Kidney (tissue), 14 donors: ENCODE data around the gene CDK5RAP1. TPM values are rescaled to one million over a fixed set of nuclear protein-coding genes. Genes with fewer than 3 reads are reported as not detected.

ENCODE experiments used
- DNase-seq, 5 donors: peaks; one replicate each; pipeline ENCODE4 v3.0.0-alpha.2; 2013 to 2020
- FAIRE-seq: peaks from 2 replicates; lab custom pipeline; 2012; peaks lifted over from hg19 to GRCh38; lab: Jason Lieb, UNC
- H3K27ac ChIP-seq, 2 donors: one replicate each; pipeline ENCODE4 v1.7.0; 2013; ENCODE audit warnings: low read depth in 2 of 2, low read length in 2 of 2, inconsistent platforms in 1 of 2
- H3K27me3 ChIP-seq: one replicate; pipeline ENCODE4 v1.7.1; 2013; ENCODE audit warnings: low read length, inconsistent platforms; ENCODE audit not compliant: control insufficient read depth, insufficient read depth
- H3K36me3 ChIP-seq, 3 donors: one replicate each; pipeline versions ENCODE4 v1.7.0 to v1.7.1; 2013; ENCODE audit warnings: low read length in 3 of 3, control low read depth in 1 of 3, inconsistent platforms in 1 of 3; ENCODE audit not compliant: insufficient read depth in 3 of 3, control insufficient read depth in 2 of 3
- H3K4me1 ChIP-seq, 3 donors: one replicate each; pipeline versions ENCODE4 v1.7.0 to v1.7.1; 2013; ENCODE audit warnings: low read length in 3 of 3, inconsistent platforms in 1 of 3, low read depth in 1 of 3; ENCODE audit not compliant: control insufficient read depth in 2 of 3, insufficient read depth in 2 of 3
- H3K4me3 ChIP-seq, 3 donors: one replicate each; pipeline versions ENCODE4 v1.7.0 to v1.8.1; 2013; ENCODE audit warnings: low read length in 3 of 3, control low read depth in 1 of 3, inconsistent platforms in 1 of 3
- H3K9ac ChIP-seq, 3 donors: one replicate each; pipeline versions ENCODE4 v1.7.0 to v1.7.1; 2013; ENCODE audit warnings: low read length in 3 of 3, control low read depth in 1 of 3, inconsistent platforms in 1 of 3
- H3K9me3 ChIP-seq, 3 donors: one replicate each; pipeline versions ENCODE4 v1.7.0 to v1.7.1; 2013; ENCODE audit warnings: low read length in 3 of 3, control low read depth in 1 of 3, inconsistent platforms in 1 of 3; ENCODE audit not compliant: control insufficient read depth in 2 of 3, insufficient read depth in 1 of 3
- intact Hi-C: fragments of 100-400 bp; cut with DNase I; formaldehyde crosslinking; loops from one replicate; pipeline ENCODE4 v1.11.1; 2022
- polyA plus RNA-seq: library from polyadenylated mRNA; stranded (reverse); fragments of 350-450 nt; fragmentation: Illumina TruSeq; extraction: RNeasy Lipid Tissue Mini Kit (QIAGEN cat#74804); gene quantifications from one replicate; pipeline ENCODE4 v1.2.3, GENCODE V29; 2014; ENCODE audit warnings: low read depth, low replicate concordance; ENCODE audit not compliant: insufficient read depth
- total RNA-seq: library from RNA; stranded (reverse); fragmentation: NEBNext Ultra II Directional; extraction: Animal tissue kit (Norgen Biotek cat#: 25700); gene quantifications from one replicate; pipeline ENCODE4 v1.2.1, GENCODE V29; 2021
- TF ChIP-seq, protein P1 (sequence below): IDR thresholded peaks from 3 replicates; pipeline ENCODE4 v1.5.1; 2012; ENCODE audit warnings: mild to moderate bottlenecking, moderate library complexity, borderline replicate concordance; ENCODE audit not compliant: insufficient read depth; ENCODE audit errors: extremely low read depth
- donor health status: control.
- donor health status: control.
- donor health status: control.
- donor health status: control.
- donor health status: control.
- donor health status: DM: yes; HTN: yes; CAD: no.
- donor health status: Normal renal cell carcinoma (clear cell type).

The CDK5RAP1 gene
- total and polyA plus RNA-seq, 2 donors from 2014 or later = 25.2 to 34.4 TPM

- Histone ChIP-seq H3K27ac (no peak overlapping the region), H3K4me3 (no peak overlapping the region), H3K9me3 (no peaks in the 10 kb centered on the region), H3K4me1 (no peaks in the 10 kb centered on the region), H3K36me3 (no peaks in the 10 kb centered on the region), H3K27me3 (no peaks in the 10 kb centered on the region), H3K9ac (no peak overlapping the region)
- intact Hi-C loops = no loop called here
- FAIRE-seq = no peak
- DNase-seq = no peak
- TF ChIP-seq, protein P1, sequence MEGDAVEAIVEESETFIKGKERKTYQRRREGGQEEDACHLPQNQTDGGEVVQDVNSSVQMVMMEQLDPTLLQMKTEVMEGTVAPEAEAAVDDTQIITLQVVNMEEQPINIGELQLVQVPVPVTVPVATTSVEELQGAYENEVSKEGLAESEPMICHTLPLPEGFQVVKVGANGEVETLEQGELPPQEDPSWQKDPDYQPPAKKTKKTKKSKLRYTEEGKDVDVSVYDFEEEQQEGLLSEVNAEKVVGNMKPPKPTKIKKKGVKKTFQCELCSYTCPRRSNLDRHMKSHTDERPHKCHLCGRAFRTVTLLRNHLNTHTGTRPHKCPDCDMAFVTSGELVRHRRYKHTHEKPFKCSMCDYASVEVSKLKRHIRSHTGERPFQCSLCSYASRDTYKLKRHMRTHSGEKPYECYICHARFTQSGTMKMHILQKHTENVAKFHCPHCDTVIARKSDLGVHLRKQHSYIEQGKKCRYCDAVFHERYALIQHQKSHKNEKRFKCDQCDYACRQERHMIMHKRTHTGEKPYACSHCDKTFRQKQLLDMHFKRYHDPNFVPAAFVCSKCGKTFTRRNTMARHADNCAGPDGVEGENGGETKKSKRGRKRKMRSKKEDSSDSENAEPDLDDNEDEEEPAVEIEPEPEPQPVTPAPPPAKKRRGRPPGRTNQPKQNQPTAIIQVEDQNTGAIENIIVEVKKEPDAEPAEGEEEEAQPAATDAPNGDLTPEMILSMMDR = no peak
Observed at GRCh38 chr20:33336375-33336774, 64.9 kb downstream of the CDK5RAP1 start.

GRCh38 chr20:33334111-33334510 lies 67.2 kb downstream of the CDK5RAP1 start:
- H3K4me1 ChIP-seq = no peaks in the 10 kb centered on the region
- H3K27me3 ChIP-seq = no peaks in the 10 kb centered on the region
- DNase-seq (no peak), FAIRE-seq (no peak)
- H3K9me3 ChIP-seq = no peaks in the 10 kb centered on the region
- no peaks in the 10 kb centered on the region for H3K36me3 ChIP-seq
- H3K9ac ChIP-seq = no peak overlapping the region
- H3K4me3 ChIP-seq = no peak overlapping the region
- TF ChIP-seq, protein P1 = no peak
- intact Hi-C loops = no loop called here
- H3K27ac ChIP-seq = no peak overlapping the region

DNA sequence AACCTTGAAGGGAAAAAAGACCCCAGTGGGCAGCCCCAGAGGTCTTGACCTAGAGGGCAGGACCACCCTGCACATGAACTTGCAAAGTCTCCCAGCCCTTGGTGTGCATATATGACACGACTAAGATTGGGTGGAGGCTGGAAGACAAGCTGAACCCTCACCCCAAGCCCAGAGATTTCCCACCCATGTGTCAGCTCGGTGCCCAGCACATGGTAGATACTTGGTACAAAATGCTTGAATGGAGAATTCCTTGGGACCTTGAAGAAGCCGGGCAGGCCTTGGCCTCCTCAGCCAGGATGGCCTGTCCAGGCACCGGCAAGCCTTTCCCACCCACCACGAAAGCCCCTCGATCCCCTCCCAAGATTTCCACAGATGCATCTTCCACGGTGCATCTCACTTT lies 67.7 kb downstream of the CDK5RAP1 start:
- intact Hi-C loops = no loop called here
- H3K9ac ChIP-seq = no peak overlapping the region
- H3K27me3 ChIP-seq = no peaks in the 10 kb centered on the region
- FAIRE-seq = no peak
- DNase-seq = no peak
- H3K9me3 ChIP-seq = no peaks in the 10 kb centered on the region
- no peaks in the 10 kb centered on the region for H3K36me3 ChIP-seq
- H3K4me3 ChIP-seq = no peak overlapping the region
- H3K27ac ChIP-seq = no peak overlapping the region
- H3K4me1 ChIP-seq = no peaks in the 10 kb centered on the region
- TF ChIP-seq, protein P1 = no peak

GRCh38 chr20:33332905-33333456 lies 68.3 kb downstream of the CDK5RAP1 start:
- intact Hi-C loops = no loop called here
- H3K9me3 ChIP-seq = no peaks in the 10 kb centered on the region
- no peaks in the 10 kb centered on the region for H3K27me3 ChIP-seq
- DNase-seq = no peak
- H3K4me1 ChIP-seq = no peaks in the 10 kb centered on the region
- H3K4me3 ChIP-seq = no peak overlapping the region
- FAIRE-seq = no peak
- H3K27ac ChIP-seq = no peak overlapping the region
- no peaks in the 10 kb centered on the region for H3K36me3 ChIP-seq
- no peak overlapping the region for H3K9ac ChIP-seq
- TF ChIP-seq, protein P1 = no peak
